Stomach (tissue), 9 donors: ENCODE data around the gene ABCA3. TPM values are rescaled to one million over a fixed set of nuclear protein-coding genes. Genes with fewer than 3 reads are reported as not detected.

Experiments used
- DNase-seq, 2 donors: peaks; one replicate each; pipeline versions ENCODE4 v3.0.0 to v3.0.0-alpha.2; 2013 to 2019
- H3K27ac ChIP-seq, 5 donors: fragments of 200-600 bp in 4 of 5; sonication (generic) in 4 of 5; one replicate each; pipeline ENCODE4 v1.5.1; 2013 to 2019; ENCODE audit warnings: mild to moderate bottlenecking in 1 of 5, moderate library complexity in 1 of 5
- H3K27me3 ChIP-seq, 3 donors: fragments of 200-600 bp; sonication (generic); one replicate each; pipeline ENCODE4 v1.5.1; 2017 to 2019; ENCODE audit warnings: mixed run types in 1 of 3
- H3K36me3 ChIP-seq, 4 donors: fragments of 200-600 bp; sonication (generic); 1 replicate in 3 of 4; 2 replicates in 1 of 4; pipeline ENCODE4 v1.5.1; 2016 to 2019
- H3K4me1 ChIP-seq, 4 donors: fragments of 200-600 bp; sonication (generic); one replicate each; pipeline ENCODE4 v1.5.1; 2016 to 2019
- H3K4me3 ChIP-seq, 4 donors: fragments of 200-600 bp; sonication (generic) in 3 of 4; one replicate each; pipeline ENCODE4 v1.5.1; 2016 to 2019; ENCODE audit warnings: mild to moderate bottlenecking in 1 of 4
- H3K9me3 ChIP-seq, 4 donors: fragments of 200-600 bp; sonication (generic); one replicate each; pipeline ENCODE4 v1.5.1; 2016 to 2019
- CTCF ChIP-seq, 7 experiments: fragments of 450-650 bp in 4 of 7; fragments of 200-600 bp in 3 of 7; sonication (generic) in 3 of 7; IDR thresholded peaks; one replicate each; pipeline ENCODE4 v1.5.1; 2016 to 2019; ENCODE audit warnings: antibody characterized with exemption in 7 of 7, control low read depth in 2 of 7, mild to moderate bottlenecking in 1 of 7
- EP300 ChIP-seq: sonication (generic); formaldehyde crosslinking; IDR thresholded peaks from one replicate; pipeline ENCODE4 v1.6.1; 2017; ENCODE audit warnings: antibody characterized with exemption
- POLR2A ChIP-seq, 4 donors: fragments of 450-650 bp; IDR thresholded peaks; one replicate each; pipeline ENCODE4 v1.6.1; 2016; ENCODE audit warnings: antibody characterized with exemption in 4 of 4, control low read depth in 2 of 4, mild to moderate bottlenecking in 1 of 4, moderate library complexity in 1 of 4
- POLR2AphosphoS5 ChIP-seq, 3 donors: sonication (generic); formaldehyde crosslinking; IDR thresholded peaks; one replicate each; pipeline ENCODE4 v1.6.1; 2016; ENCODE audit warnings: antibody characterized with exemption in 3 of 3
- WGBS, 5 donors: extraction: QIAGEN DNeasy Blood & Tissue Kit in 3 of 5; methylation state at CpG; one replicate each; pipeline versions ENCODE4 v1.1.5 to v1.1.7; 2013 to 2018; 5-methylcytosine and 5-hydroxymethylcytosine counted together
- intact Hi-C: fragments of 100-400 bp; cut with DNase I; formaldehyde crosslinking; loops from one replicate; pipeline ENCODE4 v1.15.1; 2023; ENCODE audit warnings: low total_unique reads
- polyA plus RNA-seq, 3 donors: library from polyadenylated mRNA; stranded (reverse); fragments of 200-250 nt; gene quantifications; one replicate each; pipeline ENCODE4 v1.2.3, GENCODE V29; 2013
- total RNA-seq, 5 donors: library from RNA; depleted of rRNA; stranded (reverse); fragments of >200 nt; gene quantifications; one replicate each; pipeline versions ENCODE4 v1.1.0 to v1.2.3, GENCODE V29; 2014 to 2016
- donor health status: healthy with polysubstance abuse.
- donor health status: Bipolar disorder and iron deficiency.
- donor health status: healthy.

ABCA3 gene
- total and polyA plus RNA-seq, 8 donors = 0.61 to 39.3 (median 3.9) TPM

- no peak for DNase-seq
- 73 to 75% (median 75%) methylated on average over 5 of the region's 5 CpGs for WGBS, 5 donors
- Histone ChIP-seq H3K4me1 (no peaks in the 10 kb centered on the region), H3K9me3 (no peaks in the 10 kb centered on the region), H3K4me3 (no peak overlapping the region), H3K27ac (no peak overlapping the region), H3K27me3 (no peaks in the 10 kb centered on the region), H3K36me3 (peaks cover 0 to 18% (median 10%) of the 10 kb centered on the region in 4 donors)
- intact Hi-C loops = no loop called here
- TF ChIP-seq EP300 = no peak
- TF ChIP-seq POLR2AphosphoS5 (IDR thresholded peaks at IDR 0.05) = no peak
- TF ChIP-seq CTCF (IDR thresholded peaks at IDR 0.05) = no peak
- no peak for TF ChIP-seq POLR2A (IDR thresholded peaks at IDR 0.05)
These were observed 8.6 kb downstream of the ABCA3 start for GRCh38 chr16:2331931-2332267.

GRCh38 chr16:2331199-2331930, 9.2 kb downstream of the ABCA3 start:
- H3K4me3 ChIP-seq = no peak overlapping the region
- no peaks in the 10 kb centered on the region for H3K27me3 ChIP-seq
- H3K36me3 ChIP-seq = peaks cover 0 to 23% (median 12%) of the 10 kb centered on the region in 4 donors
- WGBS, 5 donors = 56 to 80% (median 68%) methylated on average over 23 of the region's 23 CpGs
- no peak overlapping the region for H3K27ac ChIP-seq
- TF ChIP-seq POLR2A (IDR thresholded peaks at IDR 0.05) = no peak
- intact Hi-C loops = no loop called here
- H3K9me3 ChIP-seq = no peaks in the 10 kb centered on the region
- H3K4me1 ChIP-seq = no peaks in the 10 kb centered on the region
- DNase-seq = no peak

GRCh38 chr16:2329532-2329931, 11.0 kb downstream of the ABCA3 start:
- intact Hi-C loops = no loop called here
- no peak for DNase-seq
- WGBS, 5 donors = 58 to 87% (median 82%) methylated on average over 3 to 5 of the region's 5 CpGs
- TF ChIP-seq POLR2A (IDR thresholded peaks at IDR 0.05) (no peak), CTCF (IDR thresholded peaks at IDR 0.05) (no peak), EP300 (no peak), POLR2AphosphoS5 (IDR thresholded peaks at IDR 0.05) (no peak)
- Histone ChIP-seq H3K27me3 (no peaks in the 10 kb centered on the region), H3K27ac (no peak overlapping the region), H3K4me3 (no peak overlapping the region), H3K36me3 (peaks cover 0 to 41% (median 30%) of the 10 kb centered on the region in 4 donors), H3K4me1 (no peaks in the 10 kb centered on the region), H3K9me3 (no peaks in the 10 kb centered on the region)

GRCh38 chr16:2328428-2328827, 12.1 kb downstream of the ABCA3 start:
- no peak overlapping the region for H3K4me3 ChIP-seq
- no peak for DNase-seq
- no peaks in the 10 kb centered on the region for H3K27me3 ChIP-seq
- H3K9me3 ChIP-seq = no peaks in the 10 kb centered on the region
- intact Hi-C loops = no loop called here
- 79 to 90% (median 85%) methylated on average over 12 of the region's 12 CpGs for WGBS, 5 donors
- peaks cover 0 to 52% (median 40%) of the 10 kb centered on the region in 4 donors for H3K36me3 ChIP-seq
- no peak for TF ChIP-seq POLR2AphosphoS5 (IDR thresholded peaks at IDR 0.05)
- no peak for TF ChIP-seq POLR2A (IDR thresholded peaks at IDR 0.05)
- no peak for TF ChIP-seq EP300
- TF ChIP-seq CTCF (IDR thresholded peaks at IDR 0.05) = no peak
- H3K4me1 ChIP-seq = no peaks in the 10 kb centered on the region
- H3K27ac ChIP-seq = no peak overlapping the region

- TF ChIP-seq CTCF (IDR thresholded peaks at IDR 0.05) (no peak), POLR2A (IDR thresholded peaks at IDR 0.05) (no peak), EP300 (no peak), POLR2AphosphoS5 (IDR thresholded peaks at IDR 0.05) (no peak)
- no peak overlapping the region for H3K27ac ChIP-seq
- H3K4me1 ChIP-seq = no peaks in the 10 kb centered on the region
- H3K4me3 ChIP-seq = no peak overlapping the region
- intact Hi-C loops = no loop called here
- 92 to 95% (median 94%) methylated on average over 11 of the region's 11 CpGs for WGBS, 5 donors
- H3K9me3 ChIP-seq = no peaks in the 10 kb centered on the region
- DNase-seq = no peak
- peaks cover 0 to 64% (median 49%) of the 10 kb centered on the region in 4 donors for H3K36me3 ChIP-seq
- H3K27me3 ChIP-seq = no peaks in the 10 kb centered on the region
These were observed 14.3 kb downstream of the ABCA3 start for GRCh38 chr16:2326191-2326590.
